Mesodermal cell (in vitro differentiated cells): ENCODE data around the gene SDHB.

Experiments
- H3K27ac ChIP-seq: 2 replicates; pipeline ENCODE4 v1.7.0; 2013; ENCODE audit warnings: mild to moderate bottlenecking, low read depth, low read length, moderate library complexity; ENCODE audit not compliant: severe bottlenecking
- H3K36me3 ChIP-seq: 2 replicates; pipeline ENCODE4 v1.7.1; 2013; ENCODE audit warnings: mild to moderate bottlenecking, low read length, moderate library complexity; ENCODE audit not compliant: control insufficient read depth, insufficient read depth
- H3K4me1 ChIP-seq: one replicate; pipeline ENCODE4 v1.7.1; 2013; ENCODE audit warnings: mild to moderate bottlenecking, low read length; ENCODE audit not compliant: insufficient read depth, control insufficient read depth, poor library complexity, severe bottlenecking
- H3K4me3 ChIP-seq: 2 replicates; pipeline ENCODE4 v1.7.0; 2013; ENCODE audit warnings: low read length, control low read depth, mild to moderate bottlenecking; ENCODE audit not compliant: insufficient read depth, poor library complexity, severe bottlenecking; ENCODE audit errors: extremely low read depth
- H3K9me3 ChIP-seq: 2 replicates; pipeline ENCODE4 v1.7.1; 2013; ENCODE audit warnings: mild to moderate bottlenecking, low read length, moderate library complexity; ENCODE audit not compliant: control insufficient read depth
- WGBS, 2 experiments: methylation state at CpG; one replicate each; pipeline ENCODE4 v1.1.5; 2013; ENCODE audit warnings: missing lambda C conversion rate in 2 of 2; ENCODE audit not compliant: insufficient coverage in 2 of 2; 5-methylcytosine and 5-hydroxymethylcytosine counted together

The SDHB gene

DNA sequence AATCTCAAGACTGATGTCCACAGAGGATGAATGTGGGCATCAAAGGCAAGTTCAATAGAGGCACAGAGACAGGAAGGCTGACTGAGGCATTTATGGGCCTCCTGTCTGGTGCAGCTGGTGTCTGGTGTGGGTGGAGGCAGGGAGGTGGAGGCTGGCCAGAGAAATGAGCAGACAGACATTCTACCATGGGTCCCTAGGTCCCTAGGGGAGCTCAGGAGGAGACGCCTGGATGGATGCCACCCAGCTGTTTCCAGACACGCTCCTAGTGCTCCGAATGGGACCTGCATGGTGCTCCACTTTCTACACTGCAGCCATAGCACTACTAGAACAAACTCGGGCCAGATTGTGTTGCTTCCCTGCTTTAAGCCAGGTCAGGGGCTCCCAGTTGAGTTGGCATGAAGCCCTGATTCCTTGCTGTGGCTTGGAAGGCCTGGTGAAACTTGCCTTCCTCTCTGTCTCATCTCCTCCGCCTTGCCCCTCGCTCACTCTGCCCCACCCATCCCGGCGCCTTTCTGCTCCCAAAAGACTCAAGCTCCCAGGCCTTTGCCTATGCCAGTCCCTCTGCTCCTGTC, 40.1 kb upstream of the SDHB start:
- WGBS, 2 experiments: 94% methylated on average over 8 of the region's 8 CpGs
- no peak overlapping the region for H3K4me3 ChIP-seq
- H3K36me3 ChIP-seq: no peaks in the 10 kb centered on the region
- H3K27ac ChIP-seq: no peak overlapping the region
- peaks cover 6% of the 10 kb centered on the region for H3K4me1 ChIP-seq
- H3K9me3 ChIP-seq: no peaks in the 10 kb centered on the region

GRCh38 chr1:17091252-17091651, 37.4 kb upstream of the SDHB start:
- H3K4me3 ChIP-seq: no peak overlapping the region
- H3K4me1 ChIP-seq: peaks cover 6% of the 10 kb centered on the region
- 94 to 95% methylated on average over 6 to 7 of the region's 7 CpGs for WGBS, 2 experiments

GRCh38 chr1:17089506-17089905, 35.7 kb upstream of the SDHB start:
- Histone ChIP-seq H3K27ac (no peak overlapping the region), H3K36me3 (no peaks in the 10 kb centered on the region), H3K4me1 (peaks cover 6% of the 10 kb centered on the region), H3K4me3 (no peak overlapping the region), H3K9me3 (no peaks in the 10 kb centered on the region)
- 84 to 87% methylated on average over 14 of the region's 14 CpGs for WGBS, 2 experiments

More at GRCh38 chr1:17091252-17091651, 37.4 kb upstream of the SDHB start:
- no peaks in the 10 kb centered on the region for H3K9me3 ChIP-seq
- H3K27ac ChIP-seq: no peak overlapping the region
- H3K36me3 ChIP-seq: no peaks in the 10 kb centered on the region

GRCh38 chr1:17086751-17087150, 32.9 kb upstream of the SDHB start:
- Histone ChIP-seq H3K9me3 (no peaks in the 10 kb centered on the region), H3K36me3 (no peaks in the 10 kb centered on the region), H3K4me3 (no peak overlapping the region), H3K4me1 (peaks cover 6% of the 10 kb centered on the region), H3K27ac (no peak overlapping the region)
- WGBS, 2 experiments: 94% methylated on average over 2 to 5 of the region's 6 CpGs

DNA sequence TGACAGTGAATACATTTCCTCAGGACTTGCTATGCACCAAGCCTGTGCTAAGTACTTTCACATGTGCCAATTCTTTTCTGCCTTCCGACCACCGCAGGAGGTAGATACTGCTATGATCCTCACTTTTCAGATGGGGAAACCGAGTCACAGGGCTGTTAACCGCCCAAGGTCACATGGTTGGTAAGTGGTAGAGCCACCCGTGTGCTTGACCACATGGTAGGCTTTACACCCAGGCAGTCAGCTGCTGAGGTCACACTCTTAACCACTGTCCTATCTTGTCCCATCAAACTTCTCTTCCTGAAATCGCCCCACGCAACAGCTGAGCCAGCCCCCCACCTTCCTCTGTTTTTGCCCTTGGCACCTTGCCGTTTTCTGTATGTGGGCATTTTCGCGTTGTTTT, 31.0 kb upstream of the SDHB start:
- H3K9me3 ChIP-seq: no peaks in the 10 kb centered on the region
- H3K4me1 ChIP-seq: peaks cover 1% of the 10 kb centered on the region
- no peaks in the 10 kb centered on the region for H3K36me3 ChIP-seq
- H3K4me3 ChIP-seq: no peak overlapping the region
- no peak overlapping the region for H3K27ac ChIP-seq
- WGBS, 2 experiments: 85% methylated on average over 6 to 7 of the region's 10 CpGs

DNA sequence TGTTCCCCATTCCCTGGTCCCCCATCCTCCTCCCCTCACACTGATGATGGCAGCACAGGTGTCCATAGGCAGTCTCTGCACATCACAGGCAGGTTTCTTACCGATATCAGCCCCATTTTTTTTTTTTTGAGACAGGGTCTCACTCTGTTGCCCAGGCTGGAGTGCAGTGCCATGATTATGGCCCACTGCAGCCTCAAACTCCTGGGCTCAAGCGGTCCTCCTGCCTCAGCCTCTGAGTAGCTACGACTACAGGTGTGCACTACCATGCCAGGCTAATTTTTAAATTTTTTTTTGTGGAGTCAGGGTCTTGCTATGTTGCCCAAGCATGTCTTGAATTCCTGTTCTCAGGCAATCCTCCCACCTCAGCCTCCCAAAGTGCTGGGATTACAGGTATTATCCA, 28.9 kb upstream of the SDHB start:
- WGBS, 2 experiments: 79 to 95% methylated on average over 2 to 3 of the region's 3 CpGs

DNA sequence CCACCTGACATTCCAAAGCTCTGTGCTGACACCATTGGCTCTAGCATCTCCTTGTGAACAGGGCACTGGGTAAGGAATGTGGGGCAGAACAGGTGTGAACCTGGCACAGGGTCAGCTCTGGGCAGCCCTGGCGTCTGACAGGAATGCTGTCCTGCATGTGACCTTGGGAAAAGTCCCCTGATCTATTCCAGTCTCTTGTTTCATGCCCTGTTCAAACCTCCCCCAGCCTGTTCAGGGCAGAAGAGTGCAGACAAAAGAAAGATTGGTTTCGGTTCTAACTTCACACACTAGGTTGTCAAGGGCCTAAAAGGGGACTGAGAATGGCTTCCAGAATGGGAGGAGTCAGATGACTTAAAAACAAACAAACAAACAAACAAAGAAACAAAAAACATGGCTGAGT, 27.6 kb upstream of the SDHB start:
- H3K36me3 ChIP-seq: no peaks in the 10 kb centered on the region
- H3K27ac ChIP-seq: no peak overlapping the region
- 100% methylated on average over 1 of the region's 2 CpGs for WGBS, 2 experiments
- no peaks in the 10 kb centered on the region for H3K9me3 ChIP-seq
- no peaks in the 10 kb centered on the region for H3K4me1 ChIP-seq
- H3K4me3 ChIP-seq: no peak overlapping the region

More for the DNA sequence above, 28.9 kb upstream of the SDHB start:
- H3K9me3 ChIP-seq: no peaks in the 10 kb centered on the region
- H3K27ac ChIP-seq: no peak overlapping the region
- H3K4me1 ChIP-seq: no peaks in the 10 kb centered on the region
- H3K36me3 ChIP-seq: no peaks in the 10 kb centered on the region
- no peak overlapping the region for H3K4me3 ChIP-seq

GRCh38 chr1:17080880-17081279, 27.0 kb upstream of the SDHB start:
- whole genome bisulfite sequencing, 2 experiments: 50 to 69% methylated on average over 2 to 4 of the region's 4 CpGs
- Histone ChIP-seq H3K4me1 (no peaks in the 10 kb centered on the region), H3K27ac (no peak overlapping the region), H3K36me3 (no peaks in the 10 kb centered on the region), H3K4me3 (no peak overlapping the region), H3K9me3 (no peaks in the 10 kb centered on the region)

DNA sequence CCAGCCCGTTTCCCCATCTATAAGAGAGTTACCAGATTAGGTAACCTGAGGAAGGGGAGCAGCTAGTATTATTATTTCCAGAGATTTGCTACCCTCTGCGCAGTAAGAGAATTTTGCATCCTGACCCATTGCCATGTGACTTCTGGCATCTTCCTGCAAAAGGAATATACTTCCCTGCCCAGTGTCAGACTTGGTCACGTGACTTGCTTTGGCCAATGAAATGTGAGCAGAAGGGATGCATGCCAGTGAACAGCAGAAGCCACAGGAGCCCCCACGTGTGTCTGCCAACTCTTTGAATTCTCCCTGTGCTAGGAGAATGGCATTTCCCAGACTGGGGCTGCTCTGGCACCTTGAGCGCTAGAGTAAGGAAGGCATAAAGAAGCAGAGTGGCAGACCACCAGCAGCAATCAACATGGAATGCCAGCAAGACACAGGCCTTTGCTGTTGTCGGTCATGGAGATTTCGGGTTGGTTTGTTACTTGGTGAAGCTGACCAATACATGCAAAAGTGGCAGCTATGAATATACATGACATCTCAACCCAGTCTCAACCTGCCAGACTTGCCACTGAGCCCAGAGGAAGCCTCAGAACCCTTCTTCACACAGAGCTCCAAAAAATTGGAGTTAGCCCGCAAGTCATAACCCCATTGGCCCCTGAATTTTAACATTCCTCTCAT, 26.4 kb upstream of the SDHB start:
- WGBS, 2 experiments: 88 to 91% methylated on average over 5 to 6 of the region's 8 CpGs
- H3K4me3 ChIP-seq: no peak overlapping the region
- H3K36me3 ChIP-seq: no peaks in the 10 kb centered on the region
- H3K4me1 ChIP-seq: no peaks in the 10 kb centered on the region
- no peaks in the 10 kb centered on the region for H3K9me3 ChIP-seq
- no peak overlapping the region for H3K27ac ChIP-seq

DNA sequence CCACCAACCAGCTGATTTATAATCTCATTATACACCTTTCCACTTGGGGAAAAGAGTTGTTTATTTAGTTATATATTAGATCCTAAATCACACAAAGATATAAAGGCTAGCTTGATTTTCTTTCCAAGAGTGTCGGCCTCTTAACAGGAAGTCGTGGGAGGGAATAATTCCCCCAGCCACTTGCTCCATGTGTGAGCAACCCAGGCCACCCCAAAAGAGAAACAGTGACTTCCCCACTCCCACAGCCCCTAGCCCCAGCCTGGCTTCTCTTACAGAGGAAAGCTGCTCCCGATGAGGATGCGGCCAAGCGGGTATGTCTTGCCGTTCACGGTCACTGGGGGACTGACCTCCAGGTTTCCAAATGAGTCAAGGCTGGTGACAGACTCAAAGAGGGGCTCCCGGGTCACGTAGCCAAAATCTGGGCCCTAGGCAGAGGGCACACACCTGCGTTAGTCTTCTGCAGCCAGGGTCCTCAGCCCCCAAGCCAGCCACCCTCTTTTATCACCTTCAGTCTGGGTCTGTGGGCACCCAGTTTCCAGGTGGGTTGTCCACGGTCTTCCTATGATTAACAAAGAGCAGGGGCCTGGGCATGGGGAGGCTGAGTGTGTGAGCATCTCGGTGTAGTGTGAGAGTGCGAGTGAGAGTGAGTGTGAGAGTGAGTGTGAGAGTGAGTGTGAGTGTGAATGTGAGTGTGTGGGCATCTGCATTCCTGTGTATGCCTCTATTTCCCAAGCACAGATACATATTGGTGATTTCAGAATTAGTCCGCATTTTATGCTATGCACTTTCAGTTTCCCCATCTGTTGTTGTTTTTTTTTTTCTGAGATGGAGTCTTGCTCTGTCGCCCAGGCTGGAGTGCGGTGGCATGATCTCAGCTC, 25.4 kb upstream of the SDHB start:
- no peaks in the 10 kb centered on the region for H3K4me1 ChIP-seq
- no peak overlapping the region for H3K27ac ChIP-seq
- H3K9me3 ChIP-seq: no peaks in the 10 kb centered on the region
- no peaks in the 10 kb centered on the region for H3K36me3 ChIP-seq
- WGBS, 2 experiments: 88 to 91% methylated on average over 13 of the region's 16 CpGs
- no peak overlapping the region for H3K4me3 ChIP-seq
